Keratinocyte (primary cell): ENCODE measurements around the gene MIS18A. TPM values are rescaled to one million over a fixed set of nuclear protein-coding genes. Genes with fewer than 3 reads are reported as not detected.

Experiments used
- DNase-seq: peaks from one replicate; pipeline ENCODE4 v3.0.0-alpha.2; 2011; ENCODE audit warnings: low read depth, missing footprints, low spot score
- FAIRE-seq: peaks from 2 replicates; lab custom pipeline; 2011; peaks lifted over from hg19 to GRCh38; lab: Jason Lieb, UNC
- H2AFZ ChIP-seq: 2 replicates; pipeline ENCODE4 v1.6.0; 2012; ENCODE audit warnings: low read length, control low read depth, inconsistent platforms; ENCODE audit not compliant: control insufficient read depth
- H3K27ac ChIP-seq: 2 replicates; pipeline ENCODE4 v1.5.1; 2011; ENCODE audit warnings: low read length; ENCODE audit not compliant: control insufficient read depth, insufficient read depth
- H3K27me3 ChIP-seq: 3 replicates; pipeline ENCODE4 v1.6.0; 2011; ENCODE audit warnings: low read length; ENCODE audit not compliant: control insufficient read depth, insufficient read depth; ENCODE audit errors: extremely low read depth
- H3K36me3 ChIP-seq, 2 experiments: 2 replicates in 1 of 2; 3 replicates in 1 of 2; pipeline ENCODE4 v1.5.1; 2011; ENCODE audit warnings: low read length in 2 of 2, mild to moderate bottlenecking in 1 of 2; ENCODE audit not compliant: control insufficient read depth in 2 of 2, insufficient read depth in 2 of 2; ENCODE audit errors: extremely low read depth in 1 of 2
- H3K4me1 ChIP-seq: 3 replicates; pipeline ENCODE4 v1.5.1; 2011; ENCODE audit warnings: low read length; ENCODE audit not compliant: control insufficient read depth, insufficient read depth; ENCODE audit errors: extremely low read depth
- H3K4me2 ChIP-seq: 3 replicates; pipeline ENCODE4 v1.6.0; 2011; ENCODE audit warnings: low read depth, low read length; ENCODE audit not compliant: control insufficient read depth, insufficient read depth; ENCODE audit errors: extremely low read depth
- H3K4me3 ChIP-seq, 3 experiments: fragments of 200-600 bp in 1 of 3; sonication (generic) in 1 of 3; 2 replicates in 2 of 3; 3 replicates in 1 of 3; pipeline ENCODE4 v1.5.1; 2011 to 2016; ENCODE audit warnings: low read length in 3 of 3, mild to moderate bottlenecking in 3 of 3, control low read depth in 2 of 3, inconsistent platforms in 1 of 3, low read depth in 1 of 3, mixed read lengths in 1 of 3, mixed run types in 1 of 3, moderate library complexity in 1 of 3; ENCODE audit not compliant: control insufficient read depth in 2 of 3, insufficient read depth in 2 of 3; ENCODE audit errors: extremely low read depth in 1 of 3
- H3K79me2 ChIP-seq: 2 replicates; pipeline ENCODE4 v1.6.0; 2012; ENCODE audit warnings: low read length; ENCODE audit not compliant: control insufficient read depth, insufficient read depth
- H3K9ac ChIP-seq: 3 replicates; pipeline ENCODE4 v1.6.0; 2011; ENCODE audit warnings: low read length; ENCODE audit not compliant: control insufficient read depth, insufficient read depth; ENCODE audit errors: extremely low read depth
- H3K9me1 ChIP-seq: 3 replicates; pipeline ENCODE4 v1.6.0; 2011; ENCODE audit warnings: low read length; ENCODE audit not compliant: control insufficient read depth, insufficient read depth; ENCODE audit errors: extremely low read depth
- H3K9me3 ChIP-seq: 2 replicates; pipeline ENCODE4 v1.5.1; 2012; ENCODE audit warnings: low read depth, low read length; ENCODE audit not compliant: control insufficient read depth
- H4K20me1 ChIP-seq: 3 replicates; pipeline ENCODE4 v1.6.0; 2011; ENCODE audit warnings: low read length; ENCODE audit not compliant: control insufficient read depth, insufficient read depth; ENCODE audit errors: extremely low read depth
- EZH2 ChIP-seq: IDR thresholded peaks from one replicate; pipeline ENCODE4 v1.6.1; 2012; ENCODE audit warnings: inconsistent platforms, mild to moderate bottlenecking, low read length, moderate library complexity
- dilution Hi-C: fragments of 300-500 bp; cut with MboI; formaldehyde crosslinking; loops from one replicate; pipeline ENCODE4 v1.7.0; 2020; ENCODE audit warnings: low sequenced_read_pairs; ENCODE audit not compliant: extremely low pct_ligation_motif_present
- polyA plus RNA-seq, 5 experiments: library from polyadenylated mRNA; depleted of rRNA in 3 of 5; stranded (reverse) in 3 of 5; stranded (forward) in 1 of 5; unstranded in 1 of 5; fragments of >200 nt; gene quantifications; 1 replicate in 1 of 5; 2 replicates in 3 of 5; 3 replicates in 1 of 5; pipeline versions ENCODE4 v1.2.1 to v1.2.3, GENCODE V29; 2011 to 2012; ENCODE audit warnings: missing spikeins in 2 of 5, low read depth in 1 of 5, low replicate concordance in 1 of 5
- TF ChIP-seq, protein P1 (sequence below), 3 experiments: IDR thresholded peaks in 1 of 3; conservative IDR thresholded peaks in 1 of 3; optimal IDR thresholded peaks in 1 of 3; 2 replicates in 2 of 3; 3 replicates in 1 of 3; pipeline versions ENCODE3 to v1.5.1; 2011; ENCODE audit warnings: low read length in 3 of 3, mild to moderate bottlenecking in 3 of 3, moderate library complexity in 2 of 3, control low read depth in 1 of 3, inconsistent platforms in 1 of 3; ENCODE audit not compliant: insufficient read depth in 2 of 3; ENCODE audit errors: extremely low read depth in 1 of 3

The MIS18A gene
- polyA plus RNA-seq, 1 donor (not counting 4 experiments of a cell fraction or from before 2014, with no cell fraction given) = 12.1 TPM

DNA sequence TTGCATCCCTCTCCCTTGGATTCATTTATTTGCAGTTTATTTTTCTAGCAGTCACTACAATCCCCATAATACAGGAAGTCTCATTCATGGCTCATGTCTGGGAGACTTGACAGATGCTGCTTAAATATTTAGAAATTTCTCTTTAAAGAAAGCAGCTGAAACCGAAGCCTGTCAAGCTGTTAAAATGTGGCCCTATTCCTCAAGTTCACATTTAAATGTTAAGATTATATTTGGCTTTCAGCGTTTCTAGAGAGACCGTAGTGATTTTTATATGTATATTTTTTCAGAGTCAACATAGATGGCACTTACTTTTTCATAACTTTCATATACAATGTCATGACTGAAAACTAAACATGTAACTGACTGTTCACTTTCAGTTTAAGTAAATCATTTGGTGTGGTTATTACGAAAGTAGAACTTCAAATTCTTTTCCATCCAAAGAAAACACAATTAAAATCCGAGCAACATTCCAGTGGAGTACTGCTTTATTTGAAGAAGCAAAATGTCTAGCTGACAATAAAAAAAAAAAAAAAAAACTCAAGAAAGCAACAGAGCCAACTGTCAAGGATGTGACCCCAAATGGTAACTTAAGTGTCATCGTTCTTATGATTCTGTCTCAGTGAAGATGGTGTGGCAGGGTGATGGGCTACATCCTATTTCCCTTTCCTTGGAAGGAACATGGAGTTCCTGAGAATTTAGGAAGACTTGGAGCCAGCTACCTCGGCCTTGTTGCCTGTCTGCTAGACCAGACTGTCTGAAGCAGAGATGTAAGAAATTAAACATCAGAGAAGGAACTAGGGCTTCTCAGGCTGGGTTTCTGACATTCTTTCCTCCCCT is 37.8 kb downstream of the MIS18A start:
- dilution Hi-C loops = no loop called here
- H3K27me3 ChIP-seq = no peaks in the 10 kb centered on the region
- H3K4me1 ChIP-seq = no peaks in the 10 kb centered on the region
- H3K9ac ChIP-seq = no peak overlapping the region
- no peak for TF ChIP-seq EZH2
- TF ChIP-seq, protein P1, sequence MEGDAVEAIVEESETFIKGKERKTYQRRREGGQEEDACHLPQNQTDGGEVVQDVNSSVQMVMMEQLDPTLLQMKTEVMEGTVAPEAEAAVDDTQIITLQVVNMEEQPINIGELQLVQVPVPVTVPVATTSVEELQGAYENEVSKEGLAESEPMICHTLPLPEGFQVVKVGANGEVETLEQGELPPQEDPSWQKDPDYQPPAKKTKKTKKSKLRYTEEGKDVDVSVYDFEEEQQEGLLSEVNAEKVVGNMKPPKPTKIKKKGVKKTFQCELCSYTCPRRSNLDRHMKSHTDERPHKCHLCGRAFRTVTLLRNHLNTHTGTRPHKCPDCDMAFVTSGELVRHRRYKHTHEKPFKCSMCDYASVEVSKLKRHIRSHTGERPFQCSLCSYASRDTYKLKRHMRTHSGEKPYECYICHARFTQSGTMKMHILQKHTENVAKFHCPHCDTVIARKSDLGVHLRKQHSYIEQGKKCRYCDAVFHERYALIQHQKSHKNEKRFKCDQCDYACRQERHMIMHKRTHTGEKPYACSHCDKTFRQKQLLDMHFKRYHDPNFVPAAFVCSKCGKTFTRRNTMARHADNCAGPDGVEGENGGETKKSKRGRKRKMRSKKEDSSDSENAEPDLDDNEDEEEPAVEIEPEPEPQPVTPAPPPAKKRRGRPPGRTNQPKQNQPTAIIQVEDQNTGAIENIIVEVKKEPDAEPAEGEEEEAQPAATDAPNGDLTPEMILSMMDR (optimal IDR thresholded peaks at IDR 0.05 in 1 of 3, IDR thresholded peaks at IDR 0.05 in 1 of 3, conservative IDR thresholded peaks at IDR 0.05 in 1 of 3; ENCODE audit: extremely low read depth in 1 of 3, insufficient read depth in 2 of 3, low read length in 3 of 3) = no peak
- no peaks in the 10 kb centered on the region for H4K20me1 ChIP-seq
- FAIRE-seq = no peak
- H3K9me3 ChIP-seq = no peaks in the 10 kb centered on the region
- H3K36me3 ChIP-seq = no peaks in the 10 kb centered on the region
- no peaks in the 10 kb centered on the region for H3K9me1 ChIP-seq
- DNase-seq = no peak
- no peak overlapping the region for H2AFZ ChIP-seq
- H3K4me2 ChIP-seq = no peak overlapping the region
- no peak overlapping the region for H3K27ac ChIP-seq
- H3K4me3 ChIP-seq = no peak overlapping the region
- no peaks in the 10 kb centered on the region for H3K79me2 ChIP-seq

DNA sequence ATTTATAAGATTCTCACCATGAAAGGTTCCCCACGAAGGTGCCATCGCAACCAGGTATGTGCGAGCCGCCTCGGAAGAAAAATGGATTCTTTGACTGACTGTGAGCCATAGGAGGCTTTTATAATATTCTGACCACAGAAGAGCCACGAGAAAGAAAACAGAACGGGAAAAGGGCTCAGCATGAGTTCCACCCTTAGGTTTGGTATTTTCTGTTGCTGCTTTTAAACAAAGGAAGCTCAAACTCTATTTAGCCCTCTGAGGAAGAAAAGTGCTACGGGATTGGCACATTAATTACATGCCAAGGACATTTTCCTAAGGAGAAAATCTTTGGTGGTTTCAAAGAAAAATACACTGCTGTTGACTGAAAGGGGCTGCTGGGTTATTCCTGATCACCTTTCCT is 39.3 kb downstream of the MIS18A start:
- Histone ChIP-seq H3K9me1 (no peaks in the 10 kb centered on the region), H3K4me2 (no peak overlapping the region), H3K4me1 (no peaks in the 10 kb centered on the region), H2AFZ (no peak overlapping the region), H3K36me3 (no peaks in the 10 kb centered on the region), H3K9ac (no peak overlapping the region), H3K9me3 (no peaks in the 10 kb centered on the region), H3K4me3 (no peak overlapping the region), H3K79me2 (no peaks in the 10 kb centered on the region), H3K27ac (no peak overlapping the region), H4K20me1 (no peaks in the 10 kb centered on the region), H3K27me3 (no peaks in the 10 kb centered on the region)
- no peak for DNase-seq
- no peak for FAIRE-seq
- no peak for TF ChIP-seq EZH2
- TF ChIP-seq, protein P1 (optimal IDR thresholded peaks at IDR 0.05 in 1 of 3, IDR thresholded peaks at IDR 0.05 in 1 of 3, conservative IDR thresholded peaks at IDR 0.05 in 1 of 3; ENCODE audit: extremely low read depth in 1 of 3, insufficient read depth in 2 of 3, low read length in 3 of 3) = no peak
- dilution Hi-C loops = no loop called here
